Adipose tissue (tissue), 3 donors: ENCODE measurements around the gene BCL2L15. TPM values are rescaled to one million over a fixed set of nuclear protein-coding genes. Genes with fewer than 3 reads are reported as not detected.

ENCODE experiments used
- H3K27ac ChIP-seq: one replicate; pipeline ENCODE4 v1.5.1; 2013; ENCODE audit warnings: low read depth, low read length
- WGBS, 3 donors: extraction: QIAGEN DNeasy Blood & Tissue Kit; methylation state at CpG; one replicate each; pipeline ENCODE4 v1.1.7; 2013; 5-methylcytosine and 5-hydroxymethylcytosine counted together
- polyA plus RNA-seq, 3 donors: library from polyadenylated mRNA; stranded (reverse); fragments of 200-250 nt; gene quantifications; one replicate each; pipeline ENCODE4 v1.2.3, GENCODE V29; 2013
- donor health status: healthy with polysubstance abuse.
- donor health status: Bipolar disorder and iron deficiency.
- donor health status: healthy.

The BCL2L15 gene
- polyA plus RNA-seq: 10 to 100 TPM in 1 of 3 donors, 1 to 10 TPM in 1, under 1 TPM in 1; 0.11 to 14.3 (median 1.2) TPM

GRCh38 chr1:113887402-113888175 lies at the start of gene BCL2L15:
TSS of gene BCL2L15 (minus strand) at chr1:113887581. CDS start at chr1:113887375, 206 bp downstream.
- no peak within 1 kb of the TSS for H3K27ac ChIP-seq
- WGBS, 3 donors: 29 to 60% (median 60%) methylated on average over 6 of the region's 6 CpGs

GRCh38 chr1:113937146-113937545 lies 49.8 kb upstream of the BCL2L15 start:
- H3K27ac ChIP-seq: no peak overlapping the region
- 66 to 83% (median 74%) methylated on average over 1 of the region's 1 CpG for WGBS, 3 donors

GRCh38 chr1:113935970-113936369 lies 48.6 kb upstream of the BCL2L15 start:
- 72 to 84% (median 77%) methylated on average over 1 of the region's 1 CpG for WGBS, 3 donors

GRCh38 chr1:113935176-113935575 lies 47.8 kb upstream of the BCL2L15 start:
- WGBS, 3 donors: 95 to 100% (median 100%) methylated on average over 1 of the region's 1 CpG
- H3K27ac ChIP-seq: no peak overlapping the region

More at GRCh38 chr1:113935970-113936369, 48.6 kb upstream of the BCL2L15 start:
- no peak overlapping the region for H3K27ac ChIP-seq

GRCh38 chr1:113934511-113935055 lies 47.2 kb upstream of the BCL2L15 start:
- WGBS, 3 donors: 65 to 75% (median 68%) methylated on average over 5 of the region's 5 CpGs
- no peak overlapping the region for H3K27ac ChIP-seq

- H3K27ac ChIP-seq: no peak overlapping the region
Measured at GRCh38 chr1:113934006-113934405, 46.6 kb upstream of the BCL2L15 start.

- 14 to 25% (median 16%) methylated on average over 3 of the region's 3 CpGs for WGBS, 3 donors
- no peak overlapping the region for H3K27ac ChIP-seq
Measured at GRCh38 chr1:113931451-113931851, 44.1 kb upstream of the BCL2L15 start.

- whole genome bisulfite sequencing, 3 donors: 0 to 3% (median 1%) methylated on average over 8 of the region's 8 CpGs
- H3K27ac ChIP-seq: peak overlapping the region; percentile 70
Measured at GRCh38 chr1:113930499-113931161, 43.2 kb upstream of the BCL2L15 start.

- peak overlapping the region; percentile 70 for H3K27ac ChIP-seq
- 0% methylated on average over 46 to 62 of the region's 64 CpGs for WGBS, 3 donors
Measured at GRCh38 chr1:113929750-113930498, 42.5 kb upstream of the BCL2L15 start.

GRCh38 chr1:113928941-113929749 lies 41.8 kb upstream of the BCL2L15 start, which contains the start of gene HIPK1:
TSS of gene HIPK1 (plus strand) at chr1:113929324.
- 0% methylated on average over 44 to 61 of the region's 61 CpGs for WGBS, 3 donors
- H3K27ac ChIP-seq: peak within 1 kb of the TSS; percentile 70

- H3K27ac ChIP-seq: no peak overlapping the region
- WGBS, 3 donors: 6 to 16% (median 10%) methylated on average over 6 of the region's 6 CpGs
Measured at GRCh38 chr1:113928187-113928930, 41.0 kb upstream of the BCL2L15 start.

GRCh38 chr1:113924473-113924872 lies 37.1 kb upstream of the BCL2L15 start:
- WGBS, 3 donors: 92 to 96% (median 92%) methylated on average over 2 of the region's 2 CpGs
- H3K27ac ChIP-seq: no peak overlapping the region

- no peak overlapping the region for H3K27ac ChIP-seq
- 70 to 95% (median 91%) methylated on average over 4 of the region's 4 CpGs for WGBS, 3 donors
Measured at GRCh38 chr1:113922957-113923356, 35.6 kb upstream of the BCL2L15 start.

- no peak overlapping the region for H3K27ac ChIP-seq
Measured at GRCh38 chr1:113918243-113918642, 30.9 kb upstream of the BCL2L15 start.

- H3K27ac ChIP-seq: no peak overlapping the region
- 78 to 97% (median 96%) methylated on average over 2 of the region's 2 CpGs for WGBS, 3 donors
Measured at GRCh38 chr1:113917400-113918082, 30.2 kb upstream of the BCL2L15 start.

- no peak overlapping the region for H3K27ac ChIP-seq
- 96 to 99% (median 96%) methylated on average over 5 of the region's 5 CpGs for WGBS, 3 donors
Measured at GRCh38 chr1:113916974-113917373, 29.6 kb upstream of the BCL2L15 start.
